Thyroid gland (tissue), 4 donors: ENCODE data around the gene DLG1. TPM values are rescaled to one million over a fixed set of nuclear protein-coding genes. Genes with fewer than 3 reads are reported as not detected.
A peak's percentile ranks its signal among the peaks of the same experiment; 100 is the strongest.

Experiments used
- DNase-seq, 2 donors: peaks; one replicate each; pipeline ENCODE4 v3.0.0-alpha.2; 2019
- H3K27ac ChIP-seq, 3 donors: fragments of 200-600 bp; sonication (generic); 1 replicate in 2 of 3; 2 replicates in 1 of 3; pipeline ENCODE4 v1.5.1; 2016 to 2019; ENCODE audit warnings: mild to moderate bottlenecking in 1 of 3, moderate library complexity in 1 of 3
- H3K27me3 ChIP-seq: fragments of 200-600 bp; sonication (generic); one replicate; pipeline ENCODE4 v1.5.1; 2019
- H3K36me3 ChIP-seq, 2 donors: fragments of 200-600 bp; sonication (generic); one replicate each; pipeline ENCODE4 v1.5.1; 2016 to 2019
- H3K4me1 ChIP-seq, 2 donors: fragments of 200-600 bp; sonication (generic); one replicate each; pipeline ENCODE4 v1.5.1; 2017 to 2019
- H3K4me3 ChIP-seq, 3 donors: fragments of 200-600 bp; sonication (generic); replicated peaks in 1 of 3; 1 replicate in 2 of 3; 2 replicates in 1 of 3; pipeline ENCODE4 v1.5.1; 2016; ENCODE audit warnings: mild to moderate bottlenecking in 1 of 3
- H3K9me3 ChIP-seq: fragments of 200-600 bp; sonication (generic); one replicate; pipeline ENCODE4 v1.5.1; 2017
- CTCF ChIP-seq, 6 experiments: fragments of 200-600 bp in 3 of 6; fragments of 450-650 bp in 3 of 6; sonication (generic) in 3 of 6; IDR thresholded peaks; one replicate each; pipeline ENCODE4 v1.5.1; 2016 to 2019; ENCODE audit warnings: antibody characterized with exemption in 6 of 6, mild to moderate bottlenecking in 2 of 6, inconsistent platforms in 1 of 6, moderate library complexity in 1 of 6
- POLR2A ChIP-seq, 2 donors: fragments of 450-650 bp; IDR thresholded peaks; one replicate each; pipeline ENCODE4 v1.6.1; 2017; ENCODE audit warnings: antibody characterized with exemption in 2 of 2, mild to moderate bottlenecking in 2 of 2, moderate library complexity in 1 of 2
- WGBS, 2 donors: methylation state at CpG; one replicate each; pipeline ENCODE4 v1.1.5; 2017; 5-methylcytosine and 5-hydroxymethylcytosine counted together
- intact Hi-C: fragments of 100-400 bp; cut with DNase I; formaldehyde crosslinking; loops from one replicate; pipeline ENCODE4 v1.15.1; 2023
- total RNA-seq, 4 donors: library from RNA; depleted of rRNA; stranded (reverse); fragments of >200 nt; gene quantifications; one replicate each; pipeline ENCODE4 v1.2.3, GENCODE V29; 2016

The DLG1 gene
- total RNA-seq, 4 donors from 2014 or later = 111 to 233 (median 174) TPM

- Histone ChIP-seq H3K27ac (no peak overlapping the region), H3K27me3 (no peaks in the 10 kb centered on the region), H3K9me3 (no peaks in the 10 kb centered on the region), H3K36me3 (no peaks in the 10 kb centered on the region), H3K4me1 (peaks cover 23 to 24% of the 10 kb centered on the region in 2 donors), H3K4me3 (no peak overlapping the region)
- peak; percentile 53 to 57 for DNase-seq
- TF ChIP-seq CTCF (IDR thresholded peaks at IDR 0.05) (no peak), POLR2A (IDR thresholded peaks at IDR 0.05) (no peak)
- 57 to 72% methylated on average over 1 of the region's 1 CpG for WGBS, 2 donors
- intact Hi-C loops = no loop called here
Measured at GRCh38 chr3:197151580-197151979, 146.8 kb downstream of the DLG1 start.

GRCh38 chr3:197149528-197149927 lies 148.9 kb downstream of the DLG1 start:
- peaks cover 14 to 18% of the 10 kb centered on the region in 2 donors for H3K4me1 ChIP-seq
- no peak overlapping the region for H3K27ac ChIP-seq
- no peaks in the 10 kb centered on the region for H3K36me3 ChIP-seq
- no peaks in the 10 kb centered on the region for H3K9me3 ChIP-seq
- no peaks in the 10 kb centered on the region for H3K27me3 ChIP-seq
- H3K4me3 ChIP-seq = no peak overlapping the region
- TF ChIP-seq POLR2A (IDR thresholded peaks at IDR 0.05) (no peak), CTCF (IDR thresholded peaks at IDR 0.05) (no peak)
- intact Hi-C loops = no loop called here
- WGBS, 2 donors = 82 to 95% methylated on average over 3 of the region's 3 CpGs
- DNase-seq = no peak

- H3K9me3 ChIP-seq = no peaks in the 10 kb centered on the region
- H3K4me3 ChIP-seq = no peak overlapping the region
- no peaks in the 10 kb centered on the region for H3K27me3 ChIP-seq
- H3K36me3 ChIP-seq = no peaks in the 10 kb centered on the region
- H3K4me1 ChIP-seq = no peaks in the 10 kb centered on the region
- no peak for TF ChIP-seq POLR2A (IDR thresholded peaks at IDR 0.05)
- no peak for TF ChIP-seq CTCF (IDR thresholded peaks at IDR 0.05)
- no peak for DNase-seq
- intact Hi-C loops = no loop called here
- H3K27ac ChIP-seq = no peak overlapping the region
- WGBS, 2 donors = 74 to 80% methylated on average over 1 of the region's 1 CpG
Measured at GRCh38 chr3:197144188-197144587, 154.2 kb downstream of the DLG1 start.

GRCh38 chr3:197139586-197139985 lies 158.8 kb downstream of the DLG1 start:
- TF ChIP-seq CTCF (IDR thresholded peaks at IDR 0.05) (no peak), POLR2A (IDR thresholded peaks at IDR 0.05) (no peak)
- intact Hi-C loops = no loop called here
- H3K27ac ChIP-seq = no peak overlapping the region
- no peaks in the 10 kb centered on the region for H3K27me3 ChIP-seq
- DNase-seq = no peak
- 76 to 87% methylated on average over 1 of the region's 1 CpG for WGBS, 2 donors
- H3K36me3 ChIP-seq = peaks cover 8 to 9% of the 10 kb centered on the region in 2 donors
- H3K9me3 ChIP-seq = no peaks in the 10 kb centered on the region
- no peak overlapping the region for H3K4me3 ChIP-seq
- no peaks in the 10 kb centered on the region for H3K4me1 ChIP-seq

- intact Hi-C loops = no loop called here
- 91 to 94% methylated on average over 5 of the region's 5 CpGs for WGBS, 2 donors
- DNase-seq = peak in 1 of 2 donors; percentile 15
- H3K9me3 ChIP-seq = no peaks in the 10 kb centered on the region
- no peak overlapping the region for H3K4me3 ChIP-seq
- no peak overlapping the region for H3K27ac ChIP-seq
- no peaks in the 10 kb centered on the region for H3K27me3 ChIP-seq
- no peak for TF ChIP-seq CTCF (IDR thresholded peaks at IDR 0.05)
- peaks cover 8 to 9% of the 10 kb centered on the region in 2 donors for H3K36me3 ChIP-seq
- no peaks in the 10 kb centered on the region for H3K4me1 ChIP-seq
Measured at GRCh38 chr3:197137751-197138150, 160.7 kb downstream of the DLG1 start.
